HepG2 (cell line): ENCODE measurements around the gene RHBDL1. TPM values are rescaled to one million over a fixed set of nuclear protein-coding genes. Genes with fewer than 3 reads are reported as not detected.

Source experiments
- ADNP ChIP-seq: sonication (generic); formaldehyde crosslinking; IDR thresholded peaks from 2 replicates; pipeline ENCODE4 v1.4.0; 2020; ENCODE audit warnings: missing genetic modification reagents
- ATF7 ChIP-seq, 2 experiments: fragments of 450-650 bp in 1 of 2; sonication (generic) in 1 of 2; formaldehyde crosslinking in 1 of 2; IDR thresholded peaks; 2 replicates each; pipeline versions ENCODE4 v1.4.0 to v1.6.1; 2016 to 2020; ENCODE audit warnings: antibody characterized with exemption in 1 of 2, mild to moderate bottlenecking in 1 of 2, missing genetic modification reagents in 1 of 2
- ELF1 ChIP-seq: sonication (generic); formaldehyde crosslinking; IDR thresholded peaks from 2 replicates; pipeline ENCODE4 v1.4.0; 2020; ENCODE audit warnings: missing genetic modification reagents
- EP300 ChIP-seq, 3 experiments: sonication (generic) in 1 of 3; formaldehyde crosslinking in 1 of 3; IDR thresholded peaks; 2 replicates each; pipeline versions ENCODE4 v1.5.1 to v1.6.1; 2011 to 2020; ENCODE audit warnings: low read depth in 2 of 3, low read length in 2 of 3, borderline replicate concordance in 1 of 3, improper control_type of control experiment in 1 of 3, mild to moderate bottlenecking in 1 of 3, missing genetic modification reagents in 1 of 3, moderate library complexity in 1 of 3
- JDP2 ChIP-seq: sonication (generic); formaldehyde crosslinking; IDR thresholded peaks from 2 replicates; pipeline ENCODE4 v1.8.1; 2022; ENCODE audit warnings: missing genetic modification reagents, borderline replicate concordance
- KDM3A ChIP-seq: IDR thresholded peaks from 2 replicates; pipeline ENCODE4 v1.6.1; 2018; ENCODE audit warnings: low read depth, missing compliant biosample characterization
- MLLT10 ChIP-seq: sonication (generic); formaldehyde crosslinking; IDR thresholded peaks from 2 replicates; pipeline ENCODE4 v1.4.0; 2020; ENCODE audit warnings: missing genetic modification reagents
- MXD4 ChIP-seq: IDR thresholded peaks from 2 replicates; pipeline ENCODE4 v1.6.1; 2016; ENCODE audit warnings: mild to moderate bottlenecking, missing biosample characterization, missing genetic modification reagents
- RNF219 ChIP-seq: sonication (generic); formaldehyde crosslinking; IDR thresholded peaks from 2 replicates; pipeline ENCODE4 v1.5.0; 2020; ENCODE audit warnings: mild to moderate bottlenecking, missing genetic modification reagents
- SNAI1 ChIP-seq: sonication (generic); formaldehyde crosslinking; IDR thresholded peaks from 2 replicates; pipeline ENCODE4 v1.5.0; 2020; ENCODE audit warnings: mild to moderate bottlenecking, missing genetic modification reagents, borderline replicate concordance
- TCF7 ChIP-seq: sonication (generic); IDR thresholded peaks from 2 replicates; pipeline ENCODE4 v1.6.1; 2016; ENCODE audit warnings: antibody characterized with exemption, low read depth
- ZBTB39 ChIP-seq: sonication (generic); formaldehyde crosslinking; IDR thresholded peaks from 2 replicates; pipeline ENCODE4 v1.5.0; 2020; ENCODE audit warnings: missing genetic modification reagents
- ZNF780A ChIP-seq: sonication (generic); formaldehyde crosslinking; IDR thresholded peaks from 2 replicates; pipeline ENCODE4 v1.8.0; 2022; ENCODE audit warnings: mild to moderate bottlenecking, missing genetic modification reagents, moderate library complexity
- polyA plus RNA-seq, 8 experiments: library from polyadenylated mRNA; depleted of rRNA in 3 of 8; stranded (reverse) in 7 of 8; unstranded in 1 of 8; fragments of >200 nt; fragmentation: Illumina TruSeq in 4 of 8; extraction: Trizol in 4 of 8; gene quantifications; 2 replicates each; pipeline versions ENCODE4 v1.2.1 to v1.2.3, GENCODE V29; 2011 to 2016; ENCODE audit warnings: low read depth in 4 of 8, missing spikeins in 1 of 8, mixed read lengths in 1 of 8; ENCODE audit not compliant: insufficient read depth in 1 of 8
- total RNA-seq, 5 experiments: library from RNA; depleted of rRNA; stranded (reverse); fragments of >200 nt; fragmentation: Illumina TruSeq; extraction: Trizol; gene quantifications; 2 replicates each; pipeline ENCODE4 v1.2.3, GENCODE V29; 2016; ENCODE audit warnings: low read depth in 1 of 5
- TF ChIP-seq, protein P1 (sequence below): sonication (generic); formaldehyde crosslinking; IDR thresholded peaks from 2 replicates; pipeline ENCODE4 v1.5.0; 2020; ENCODE audit warnings: missing genetic modification reagents
- TF ChIP-seq, protein P2 (sequence below): sonication (generic); formaldehyde crosslinking; IDR thresholded peaks from 2 replicates; pipeline ENCODE4 v1.4.0; 2020; ENCODE audit warnings: mild to moderate bottlenecking, missing genetic modification reagents
- TF ChIP-seq, protein P3 (sequence below): sonication (generic); IDR thresholded peaks from 2 replicates; pipeline ENCODE4 v1.6.1; 2016; ENCODE audit warnings: low read depth, borderline replicate concordance

RHBDL1 gene
- total and polyA plus RNA-seq, 2 of the 13 experiments (the other 11 are each of a cell fraction or from before 2014, with no cell fraction given) = 1.8 to 3.8 TPM

GRCh38 chr16:695355-696089 lies 20.1 kb downstream of the RHBDL1 start (continued):
- TF ChIP-seq ADNP (no peak), ELF1 (CRISPR knock-in tag) (no peak), MXD4 (CRISPR knock-in tag) (0 out of 2 replicates have a peak, but pooled peaks have one; percentile 18), MLLT10 (no peak), JDP2 (CRISPR knock-in tag) (no peak), TCF7 (no peak), ATF7 (IDR thresholded peaks at IDR 0.05) (no peak), ATF7 (CRISPR knock-in tag; IDR thresholded peaks at IDR 0.05) (no peak), EP300 (IDR thresholded peaks at IDR 0.05; ENCODE audit: low read depth in 2 of 2, low read length in 2 of 2) (no peak), EP300 (CRISPR knock-in tag; IDR thresholded peaks at IDR 0.05; ENCODE audit: borderline replicate concordance) (0 out of 2 replicates have a peak, but pooled peaks have one; percentile 36), RNF219 (no peak), KDM3A (peak; percentile 75; the same call in 1 of the 2 replicates), ZBTB39 (CRISPR knock-in tag) (peak; percentile 65; the same call in 1 of the 2 replicates), SNAI1 (CRISPR knock-in tag) (no peak), ZNF780A (no peak; the same call in 1 of the 2 replicates)
- TF ChIP-seq, protein P1, sequence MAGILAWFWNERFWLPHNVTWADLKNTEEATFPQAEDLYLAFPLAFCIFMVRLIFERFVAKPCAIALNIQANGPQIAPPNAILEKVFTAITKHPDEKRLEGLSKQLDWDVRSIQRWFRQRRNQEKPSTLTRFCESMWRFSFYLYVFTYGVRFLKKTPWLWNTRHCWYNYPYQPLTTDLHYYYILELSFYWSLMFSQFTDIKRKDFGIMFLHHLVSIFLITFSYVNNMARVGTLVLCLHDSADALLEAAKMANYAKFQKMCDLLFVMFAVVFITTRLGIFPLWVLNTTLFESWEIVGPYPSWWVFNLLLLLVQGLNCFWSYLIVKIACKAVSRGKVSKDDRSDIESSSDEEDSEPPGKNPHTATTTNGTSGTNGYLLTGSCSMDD (CRISPR knock-in tag) = peak; percentile 60; the same call in 1 of the 2 replicates
- TF ChIP-seq, protein P2, sequence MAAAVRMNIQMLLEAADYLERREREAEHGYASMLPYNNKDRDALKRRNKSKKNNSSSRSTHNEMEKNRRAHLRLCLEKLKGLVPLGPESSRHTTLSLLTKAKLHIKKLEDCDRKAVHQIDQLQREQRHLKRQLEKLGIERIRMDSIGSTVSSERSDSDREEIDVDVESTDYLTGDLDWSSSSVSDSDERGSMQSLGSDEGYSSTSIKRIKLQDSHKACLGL (CRISPR knock-in tag) = peak; percentile 84
- TF ChIP-seq, protein P3, sequence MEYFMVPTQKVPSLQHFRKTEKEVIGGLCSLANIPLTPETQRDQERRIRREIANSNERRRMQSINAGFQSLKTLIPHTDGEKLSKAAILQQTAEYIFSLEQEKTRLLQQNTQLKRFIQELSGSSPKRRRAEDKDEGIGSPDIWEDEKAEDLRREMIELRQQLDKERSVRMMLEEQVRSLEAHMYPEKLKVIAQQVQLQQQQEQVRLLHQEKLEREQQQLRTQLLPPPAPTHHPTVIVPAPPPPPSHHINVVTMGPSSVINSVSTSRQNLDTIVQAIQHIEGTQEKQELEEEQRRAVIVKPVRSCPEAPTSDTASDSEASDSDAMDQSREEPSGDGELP = no peak
